GM12878 (cell line): ENCODE measurements around the gene HIP1. TPM values are rescaled to one million over a fixed set of nuclear protein-coding genes. Genes with fewer than 3 reads are reported as not detected.

Source experiments
- ATAC-seq: fragments of 200-7000 bp; cut with Tn5 transposase; 3 replicates; pipeline ENCODE4 v1.9.1; 2020; ENCODE audit warnings: mild to moderate bottlenecking, moderate library complexity
- BruUV-seq: library from RNA; stranded (reverse); fragments of 400-500 nt; replicated peaks from 2 replicates; lab custom pipeline; 2021; lab: Mats Ljungman, UMichigan
- CTCF ChIA-PET: fragments of 300-600 bp; sonication (Branson Sonifier 250); formaldehyde crosslinking; extraction: SDS; loops from one replicate; lab custom pipeline; 2021; ENCODE audit warnings: inconsistent platforms; lab: Yijun Ruan, JAX
- POLR2A ChIA-PET: fragments of 350-600 bp; formaldehyde crosslinking; extraction: SDS; loops from one replicate; lab custom pipeline; 2021; ENCODE audit warnings: inconsistent platforms; lab: Charles Lee
- RAD21 ChIA-PET: fragments of 300-600 bp; sonication (Branson Sonifier 250); formaldehyde crosslinking; loops from one replicate; lab custom pipeline; 2023; ENCODE audit warnings: antibody characterized with exemption; ENCODE audit not compliant: unreplicated experiment; lab: Charles Lee
- SMC1A ChIA-PET: fragments of 300-600 bp; sonication (Branson Sonifier 250); formaldehyde crosslinking; loops from one replicate; lab custom pipeline; 2023; ENCODE audit not compliant: unreplicated experiment, uncharacterized antibody; lab: Charles Lee
- DNase-seq: peaks from one replicate; pipeline ENCODE4 v3.0.0-alpha.2; 2011; ENCODE audit warnings: low read depth, low spot score
- FAIRE-seq: peaks from 3 replicates; lab custom pipeline; 2011; peaks lifted over from hg19 to GRCh38; lab: Jason Lieb, UNC
- H2AFZ ChIP-seq: 2 replicates; pipeline ENCODE4 v1.6.0; 2011; ENCODE audit warnings: low read depth, low read length, control low read depth; ENCODE audit not compliant: control insufficient read depth
- H3K27ac ChIP-seq: 2 replicates; pipeline ENCODE4 v1.5.1; 2011; ENCODE audit warnings: control low read depth; ENCODE audit not compliant: control insufficient read depth, insufficient read depth
- H3K27me3 ChIP-seq, 2 experiments: replicated peaks in 1 of 2; 2 replicates each; pipeline versions ENCODE4 v1.6.0 to v1.6.1; 2011; ENCODE audit warnings: low read length in 1 of 2; ENCODE audit not compliant: control insufficient read depth in 2 of 2, insufficient read depth in 2 of 2
- H3K36me3 ChIP-seq, 2 experiments: 2 replicates each; pipeline ENCODE4 v1.5.1; 2011; ENCODE audit warnings: low read length in 1 of 2; ENCODE audit not compliant: control insufficient read depth in 2 of 2, insufficient read depth in 2 of 2
- H3K4me1 ChIP-seq: 2 replicates; pipeline ENCODE4 v1.6.1; 2011; ENCODE audit warnings: mild to moderate bottlenecking, low read length, moderate library complexity, mixed read lengths; ENCODE audit not compliant: control insufficient read depth, insufficient read depth
- H3K4me2 ChIP-seq: 2 replicates; pipeline ENCODE4 v1.6.0; 2011; ENCODE audit warnings: control low read depth; ENCODE audit not compliant: control insufficient read depth, insufficient read depth
- H3K4me3 ChIP-seq: fragments of 200-600 bp; sonication (generic); 2 replicates; pipeline ENCODE4 v1.5.1; 2016
- H3K79me2 ChIP-seq: 2 replicates; pipeline ENCODE4 v1.6.0; 2011; ENCODE audit warnings: low read length; ENCODE audit not compliant: control insufficient read depth, insufficient read depth
- H3K9ac ChIP-seq: 2 replicates; pipeline ENCODE4 v1.8.0; 2011; ENCODE audit warnings: low read length, control low read depth, mixed read lengths; ENCODE audit not compliant: control insufficient read depth, insufficient read depth
- H3K9me3 ChIP-seq: replicated peaks from 3 replicates; pipeline ENCODE4 v1.5.1; 2011; ENCODE audit warnings: mild to moderate bottlenecking, low read length; ENCODE audit not compliant: control insufficient read depth, insufficient read depth
- H4K20me1 ChIP-seq: 2 replicates; pipeline ENCODE4 v1.6.0; 2011; ENCODE audit not compliant: control insufficient read depth, insufficient read depth
- BACH1 ChIP-seq: fragments of 450-650 bp; IDR thresholded peaks from 2 replicates; pipeline ENCODE4 v1.6.1; 2017; ENCODE audit warnings: mild to moderate bottlenecking, borderline replicate concordance
- CEBPZ ChIP-seq: fragments of 150-350 bp; IDR thresholded peaks from 2 replicates; pipeline ENCODE4 v1.6.1; 2016; ENCODE audit warnings: low read depth, low read length
- CREB1 ChIP-seq: IDR thresholded peaks from 2 replicates; pipeline ENCODE4 v1.6.1; 2012; ENCODE audit warnings: low read depth, mild to moderate bottlenecking, inconsistent platforms
- HSF1 ChIP-seq: fragments of 150-350 bp; IDR thresholded peaks from 2 replicates; pipeline ENCODE4 v1.6.1; 2014; ENCODE audit warnings: mild to moderate bottlenecking, low read depth, low read length
- IKZF1 ChIP-seq: fragments of 450-650 bp; conservative IDR thresholded peaks from 2 replicates; pipeline ENCODE4 v1.6.1; 2017; ENCODE audit warnings: antibody characterized with exemption, mild to moderate bottlenecking
- MYC ChIP-seq: IDR thresholded peaks from 2 replicates; pipeline ENCODE4 v1.6.1; 2011; ENCODE audit warnings: mild to moderate bottlenecking, low read length, moderate library complexity, inconsistent platforms; ENCODE audit not compliant: insufficient read depth, insufficient replicate concordance, insufficient read length, severe bottlenecking
- RFX5 ChIP-seq: IDR thresholded peaks from 2 replicates; pipeline ENCODE4 v1.6.1; 2011; ENCODE audit warnings: low read depth, low read length, improper control_type of control experiment
- SIX5 ChIP-seq: IDR thresholded peaks from 2 replicates; pipeline ENCODE4 v1.6.1; 2011; ENCODE audit warnings: mild to moderate bottlenecking, low read depth, low read length, moderate library complexity; ENCODE audit not compliant: severe bottlenecking
- SPI1 ChIP-seq: IDR thresholded peaks from 2 replicates; pipeline ENCODE4 v1.6.1; 2011; ENCODE audit warnings: low read depth, mild to moderate bottlenecking, low read length, moderate library complexity, borderline replicate concordance; ENCODE audit not compliant: insufficient read depth
- STAT1 ChIP-seq: fragments of 450-650 bp; conservative IDR thresholded peaks from 2 replicates; pipeline ENCODE4 v1.6.1; 2014; ENCODE audit warnings: antibody characterized with exemption, mild to moderate bottlenecking
- STAT3 ChIP-seq: IDR thresholded peaks from 2 replicates; pipeline ENCODE4 v1.6.1; 2011; ENCODE audit warnings: low read depth, low read length, improper control_type of control experiment
- TCF7 ChIP-seq: IDR thresholded peaks from 2 replicates; pipeline ENCODE4 v1.6.1; 2014; ENCODE audit warnings: antibody characterized with exemption, borderline replicate concordance
- WGBS: methylation state at CpG from one replicate; pipeline ENCODE4 v1.1.6; 2016; ENCODE audit warnings: low lambda C conversion rate; ENCODE audit not compliant: insufficient replicate concordance, insufficient coverage; ENCODE audit errors: missing lambda C conversion rate; 5-methylcytosine and 5-hydroxymethylcytosine counted together
- in situ Hi-C: fragments of 300-500 bp; cut with MboI; formaldehyde crosslinking; loops from 9 replicates; pipeline ENCODE4 v1.14.3; 2018; ENCODE audit warnings: mixed read lengths
- intact Hi-C: fragments of 100-400 bp; cut with micrococcal nuclease; formaldehyde crosslinking; loops from one replicate; pipeline ENCODE4 v1.14.2; 2022; ENCODE audit not compliant: unreplicated experiment
- polyA plus RNA-seq, 11 experiments: library from polyadenylated mRNA; depleted of rRNA in 4 of 11; unstranded in 6 of 11; stranded (reverse) in 5 of 11; fragments of >200 nt; fragmentation: Nextera tagmentation in 4 of 11; fragmentation: Illumina TruSeq in 1 of 11; extraction: Ambion mirVana in 4 of 11; extraction: Trizol in 1 of 11; gene quantifications; 1 replicate in 1 of 11; 2 replicates in 10 of 11; pipeline versions ENCODE4 v1.2.1 to v1.2.3, GENCODE V29; 2011 to 2016; ENCODE audit warnings: inconsistent platforms in 2 of 11, missing spikeins in 2 of 11, low read depth in 1 of 11
- total RNA-seq, 4 experiments: library from RNA; depleted of rRNA in 3 of 4; stranded (reverse); fragments of >200 nt in 3 of 4; fragmentation: Illumina TruSeq in 1 of 4; extraction: Trizol in 1 of 4; gene quantifications; 2 replicates each; pipeline versions ENCODE4 v1.2.1 to v1.2.3, GENCODE V29; 2013 to 2021

The HIP1 gene
- total and polyA plus RNA-seq, 10 of the 15 experiments (the other 5 are each of a cell fraction or from before 2014, with no cell fraction given): 1.2 to 9.7 (median 3.2) TPM

GRCh38 chr7:75698358-75698757 lies 40.4 kb downstream of the HIP1 start:
- no peak overlapping the region for H3K4me3 ChIP-seq
- ChIA-PET SMC1A (interaction anchor here (0.7 kb wide), 1 partner anchor 163 kb away, joined by 3 read pairs; no protein-coding TSS in a partner anchor), RAD21 (no interaction called here), POLR2A (no interaction called here), CTCF (no interaction called here)
- H3K9ac ChIP-seq: no peak overlapping the region
- H3K36me3 ChIP-seq: no peaks in the 10 kb centered on the region
- H3K79me2 ChIP-seq: no peaks in the 10 kb centered on the region
- H3K4me1 ChIP-seq: no peaks in the 10 kb centered on the region
- no TSS peak for BruUV-seq
- TF ChIP-seq SPI1: peak; percentile 37; the same call in 1 of the 2 replicates
- TF ChIP-seq CREB1: no peak
- in situ Hi-C loops: no loop called here
- H3K27me3 ChIP-seq: peaks cover 0 to 2% of the 10 kb centered on the region in 2 experiments; a peak in 1 of 4 replicates
- ATAC-seq (no peak), FAIRE-seq (no peak), DNase-seq (no peak)
- no peak overlapping the region for H3K27ac ChIP-seq
- H2AFZ ChIP-seq: no peak overlapping the region
- no peaks in the 10 kb centered on the region for H4K20me1 ChIP-seq
- intact Hi-C loops: no loop called here
- H3K4me2 ChIP-seq: no peak overlapping the region
- H3K9me3 ChIP-seq: no peaks in the 10 kb centered on the region

GRCh38 chr7:75696263-75697037 lies 42.3 kb downstream of the HIP1 start:
- in situ Hi-C loops (no loop called here), intact Hi-C loops (no loop called here)
- H3K4me3 ChIP-seq: no peak overlapping the region
- no peaks in the 10 kb centered on the region for H4K20me1 ChIP-seq
- ChIA-PET RAD21 (no interaction called here), CTCF (no interaction called here), SMC1A (no interaction called here), POLR2A (no interaction called here)
- no peaks in the 10 kb centered on the region for H3K36me3 ChIP-seq
- H3K4me2 ChIP-seq: no peak overlapping the region
- no peaks in the 10 kb centered on the region for H3K79me2 ChIP-seq
- no TSS peak for BruUV-seq
- H3K9me3 ChIP-seq: no peaks in the 10 kb centered on the region
- FAIRE-seq (no peak), DNase-seq (no peak), ATAC-seq (no peak)
- no peak overlapping the region for H2AFZ ChIP-seq
- no peak overlapping the region for H3K9ac ChIP-seq
- 90% methylated on average over 3 of the region's 4 CpGs for WGBS
- no peaks in the 10 kb centered on the region for H3K4me1 ChIP-seq
- no peak overlapping the region for H3K27ac ChIP-seq
- peaks cover 0 to 2% of the 10 kb centered on the region in 2 experiments; a peak in 1 of 4 replicates for H3K27me3 ChIP-seq
- TF ChIP-seq MYC (no peak), CEBPZ (no peak), IKZF1 (no peak), HSF1 (no peak), TCF7 (no peak), STAT3 (no peak), SIX5 (no peak), BACH1 (no peak), STAT1 (no peak), RFX5 (no peak)
